Esophagus squamous epithelium (tissue), 5 donors: ENCODE results near the gene RBL1. TPM values are rescaled to one million over a fixed set of nuclear protein-coding genes. Genes with fewer than 3 reads are reported as not detected.

Source experiments
- DNase-seq: peaks from one replicate; lab custom pipeline; 2025; lab: John Stamatoyannopoulos, UW
- H3K27ac ChIP-seq, 4 donors: fragments of 200-600 bp; sonication (generic); one replicate each; pipeline ENCODE4 v1.5.1; 2016 to 2019; ENCODE audit warnings: mild to moderate bottlenecking in 1 of 4
- H3K27me3 ChIP-seq, 4 donors: fragments of 200-600 bp; sonication (generic); 1 replicate in 3 of 4; 2 replicates in 1 of 4; pipeline versions ENCODE4 v1.5.1 to v1.6.0; 2017 to 2021; ENCODE audit warnings: antibody characterized with exemption in 1 of 4
- H3K36me3 ChIP-seq, 3 donors: fragments of 200-600 bp; sonication (generic); one replicate each; pipeline ENCODE4 v1.5.1; 2016 to 2019
- H3K4me1 ChIP-seq, 3 donors: fragments of 200-600 bp; sonication (generic); one replicate each; pipeline ENCODE4 v1.5.1; 2017 to 2019
- H3K4me3 ChIP-seq, 4 donors: fragments of 200-600 bp; sonication (generic); 1 replicate in 3 of 4; 2 replicates in 1 of 4; pipeline ENCODE4 v1.5.1; 2016 to 2019; ENCODE audit warnings: mild to moderate bottlenecking in 2 of 4, moderate library complexity in 1 of 4
- H3K9me3 ChIP-seq, 3 donors: fragments of 200-600 bp; sonication (generic); one replicate each; pipeline ENCODE4 v1.5.1; 2016 to 2019
- POLR2A ChIP-seq, 4 donors: fragments of 450-650 bp; IDR thresholded peaks; one replicate each; pipeline ENCODE4 v1.6.1; 2017; ENCODE audit warnings: antibody characterized with exemption in 4 of 4, mild to moderate bottlenecking in 4 of 4, moderate library complexity in 3 of 4
- WGBS, 2 donors: methylation state at CpG; one replicate each; pipeline ENCODE4 v1.1.5; 2018; 5-methylcytosine and 5-hydroxymethylcytosine counted together
- intact Hi-C: fragments of 100-400 bp; cut with DNase I; formaldehyde crosslinking; loops from one replicate; pipeline ENCODE4 v1.15.0; 2022
- small RNA-seq, 4 donors: library from RNA; depleted of rRNA; stranded (forward); fragments of <200 nt; gene quantifications; one replicate each; pipeline ENCODE3, GENCODE V24; 2016
- total RNA-seq, 4 donors: library from RNA; depleted of rRNA; stranded (reverse); fragments of >200 nt; gene quantifications; one replicate each; pipeline ENCODE4 v1.1.0, GENCODE V29; 2016
- TF ChIP-seq, protein P1 (sequence below), 6 experiments: fragments of 450-650 bp in 4 of 6; fragments of 200-600 bp in 2 of 6; sonication (generic) in 2 of 6; IDR thresholded peaks; one replicate each; pipeline ENCODE4 v1.5.1; 2016 to 2019; ENCODE audit warnings: antibody characterized with exemption in 6 of 6, mild to moderate bottlenecking in 4 of 6, moderate library complexity in 4 of 6
- donor health status: DM: yes; HTN: yes; CAD: no.

Gene RBL1
- total RNA-seq, 4 donors from 2014 or later: 9.7 to 12.8 (median 11.6) TPM

DNA sequence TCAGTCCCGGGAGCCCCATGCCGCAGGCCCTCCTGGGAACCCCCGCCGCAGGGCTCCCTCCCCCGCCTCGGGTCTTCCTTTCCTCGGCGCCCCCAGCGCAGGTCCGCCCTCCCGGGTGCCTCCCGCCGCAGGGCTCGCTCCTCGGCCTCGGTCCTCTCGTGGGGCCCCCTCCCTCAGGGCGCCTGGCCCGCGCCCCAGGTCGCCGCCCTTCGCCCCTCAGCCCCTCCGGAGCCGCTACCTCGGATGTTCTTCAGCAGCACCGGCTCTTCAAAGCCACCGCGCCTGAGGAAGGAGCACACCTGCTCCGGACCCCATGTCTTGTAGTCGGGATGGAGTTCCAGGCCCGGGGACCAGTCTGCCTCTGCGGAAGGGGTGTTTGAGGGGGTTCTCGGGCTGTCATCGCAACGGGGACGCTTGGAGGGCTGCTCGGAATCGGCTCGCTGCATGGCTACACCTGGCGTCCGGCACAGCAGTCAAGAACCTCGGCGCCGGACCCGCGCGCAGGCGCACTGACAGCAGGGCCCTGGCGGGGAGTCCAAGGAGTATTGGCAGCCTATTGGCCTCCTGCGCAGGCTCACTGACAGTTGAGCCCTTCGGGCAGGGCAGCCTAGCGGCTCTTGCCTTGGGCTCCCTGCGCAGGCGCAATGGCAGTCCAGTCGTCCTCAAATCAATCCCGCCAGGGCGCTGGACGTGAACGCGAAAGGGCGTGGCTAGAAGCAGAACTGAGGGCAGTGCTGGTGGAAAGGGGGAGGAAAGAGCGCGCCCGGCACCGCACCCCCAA lies 144.4 kb downstream of the RBL1 start, which contains the start of gene SAMHD1:
SAMHD1 (minus strand) TSS at position 511 of the 781 bp plus-strand sequence; CDS start at position 446, 65 bp downstream.
- TF ChIP-seq POLR2A (IDR thresholded peaks at IDR 0.05): peak in 3 of 4 donors; percentile 72 to 97 (median 88)
- TF ChIP-seq, protein P1, sequence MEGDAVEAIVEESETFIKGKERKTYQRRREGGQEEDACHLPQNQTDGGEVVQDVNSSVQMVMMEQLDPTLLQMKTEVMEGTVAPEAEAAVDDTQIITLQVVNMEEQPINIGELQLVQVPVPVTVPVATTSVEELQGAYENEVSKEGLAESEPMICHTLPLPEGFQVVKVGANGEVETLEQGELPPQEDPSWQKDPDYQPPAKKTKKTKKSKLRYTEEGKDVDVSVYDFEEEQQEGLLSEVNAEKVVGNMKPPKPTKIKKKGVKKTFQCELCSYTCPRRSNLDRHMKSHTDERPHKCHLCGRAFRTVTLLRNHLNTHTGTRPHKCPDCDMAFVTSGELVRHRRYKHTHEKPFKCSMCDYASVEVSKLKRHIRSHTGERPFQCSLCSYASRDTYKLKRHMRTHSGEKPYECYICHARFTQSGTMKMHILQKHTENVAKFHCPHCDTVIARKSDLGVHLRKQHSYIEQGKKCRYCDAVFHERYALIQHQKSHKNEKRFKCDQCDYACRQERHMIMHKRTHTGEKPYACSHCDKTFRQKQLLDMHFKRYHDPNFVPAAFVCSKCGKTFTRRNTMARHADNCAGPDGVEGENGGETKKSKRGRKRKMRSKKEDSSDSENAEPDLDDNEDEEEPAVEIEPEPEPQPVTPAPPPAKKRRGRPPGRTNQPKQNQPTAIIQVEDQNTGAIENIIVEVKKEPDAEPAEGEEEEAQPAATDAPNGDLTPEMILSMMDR (IDR thresholded peaks at IDR 0.05): peak in 3 of 6 experiments; percentile 30 to 36 (median 34)

DNA sequence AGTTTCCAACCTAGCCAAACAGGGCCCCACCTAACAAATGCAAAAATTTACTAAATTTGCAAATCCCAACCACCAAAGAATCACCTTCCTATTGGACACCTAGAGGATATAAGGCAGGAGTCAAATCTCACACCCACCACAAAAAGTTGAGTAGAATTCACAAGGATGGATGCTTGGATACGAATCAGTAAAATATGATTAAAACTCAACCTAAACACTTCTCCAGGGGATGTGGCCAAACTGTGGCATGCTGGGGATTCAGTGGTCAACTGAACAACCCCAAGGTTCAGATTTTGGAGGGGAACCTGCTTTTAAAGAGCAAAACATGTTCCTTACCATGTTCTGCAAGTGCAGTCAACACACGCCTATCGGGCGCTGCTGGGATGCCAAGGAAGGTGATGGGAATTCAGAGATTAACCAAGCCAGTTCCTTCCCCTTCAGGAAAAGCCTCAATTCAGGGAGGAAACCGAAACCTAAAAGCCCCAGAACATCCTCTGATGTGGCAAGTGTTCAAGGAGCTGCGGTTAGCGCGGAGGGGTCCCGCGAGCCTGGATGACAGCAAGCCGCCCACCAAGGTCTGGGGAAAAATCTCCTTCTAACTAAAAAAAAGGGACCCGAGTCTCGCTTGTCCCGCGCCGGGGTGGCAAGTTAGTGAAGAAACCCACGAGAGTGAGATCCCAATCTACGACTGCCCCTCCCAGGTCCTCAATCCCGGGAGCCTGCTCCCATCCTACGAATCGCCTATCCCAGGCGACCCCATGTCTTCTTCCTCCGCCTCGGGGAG lies 145.2 kb downstream of the RBL1 start:
- Histone ChIP-seq H3K4me3 (peak overlapping the region; percentile 75 to 99 (median 90)), H3K27ac (peak overlapping the region; percentile 89 to 95 (median 94)), H3K27me3 (no peaks in the 10 kb centered on the region), H3K9me3 (no peaks in the 10 kb centered on the region), H3K36me3 (peaks cover 0 to 6% (median 4%) of the 10 kb centered on the region in 3 donors), H3K4me1 (peaks cover 12 to 78% (median 26%) of the 10 kb centered on the region in 3 donors)
- 2% methylated on average over 15 to 24 of the region's 24 CpGs for WGBS, 2 donors
- no peak for DNase-seq
- TF ChIP-seq POLR2A (IDR thresholded peaks at IDR 0.05): no peak
- TF ChIP-seq, protein P1 (IDR thresholded peaks at IDR 0.05): no peak
- intact Hi-C loops: no loop called here

More for the DNA sequence above, 144.4 kb downstream of the RBL1 start, which contains the start of gene SAMHD1:
- peak within 1 kb of the TSS; percentile 89 to 95 (median 94) for H3K27ac ChIP-seq
- peak within 1 kb of the TSS; percentile 75 to 99 (median 90) for H3K4me3 ChIP-seq
- no peaks in the 10 kb centered on the region for H3K9me3 ChIP-seq
- H3K4me1 ChIP-seq: peaks cover 10 to 71% (median 19%) of the 10 kb centered on the region in 3 donors
- intact Hi-C loops: no loop called here
- H3K27me3 ChIP-seq: no peaks in the 10 kb centered on the region
- peak; percentile 61 for DNase-seq
- H3K36me3 ChIP-seq: no peaks in the 10 kb centered on the region
- whole genome bisulfite sequencing, 2 donors: 0% methylated on average over 5 of the region's 66 CpGs

Small RNAs within 50 kb of the gene (small RNA-seq; reads per million reads assigned to genes)
- 0 reads per million in 4 donors for gene RPS3AP3

Other genes starting within 250 kb of the RBL1 start
- 1 to 10 TPM in 1 of 4 donors, under 1 TPM in 1, not detected in 2; 0.53 to 1.1 TPM for gene TLDC2, start 219.9 kb downstream of the RBL1 start, total RNA-seq
- 100 to 1,000 TPM in 2 of 4 donors, 10 to 100 TPM in 2; 17.0 to 212 (median 66.0) TPM for gene SAMHD1, start 144.3 kb downstream of the RBL1 start, total RNA-seq
- 100 to 1,000 TPM; 104 to 167 (median 137) TPM for gene RPN2, start 83.3 kb upstream of the RBL1 start, total RNA-seq
- gene MROH8, start 83.6 kb upstream of the RBL1 start, total RNA-seq: under 1 TPM; 0.40 to 0.95 (median 0.55) TPM
- gene GHRH, start 165.8 kb upstream of the RBL1 start, total RNA-seq: not detected
- gene MANBAL, start 193.7 kb upstream of the RBL1 start, total RNA-seq: 10 to 100 TPM; 19.6 to 30.9 (median 27.3) TPM